GM12878 (cell line): Measurements from ENCODE around the gene PAX4. TPM values are rescaled to one million over a fixed set of nuclear protein-coding genes. Genes with fewer than 3 reads are reported as not detected.

ENCODE experiments used
- BCL3 ChIP-seq: IDR thresholded peaks from 2 replicates; pipeline ENCODE4 v1.6.1; 2011; ENCODE audit warnings: borderline replicate concordance, low read depth, mild to moderate bottlenecking, moderate library complexity, low read length; ENCODE audit not compliant: insufficient read depth, poor library complexity, severe bottlenecking
- BHLHE40 ChIP-seq, 2 experiments: fragments of 450-650 bp in 1 of 2; IDR thresholded peaks; 2 replicates each; pipeline ENCODE4 v1.6.1; 2011 to 2017; ENCODE audit warnings: low read depth in 2 of 2, borderline replicate concordance in 1 of 2, improper control_type of control experiment in 1 of 2, low read length in 1 of 2, mild to moderate bottlenecking in 1 of 2
- CHD4 ChIP-seq: fragments of 200-600 bp; sonication (generic); IDR thresholded peaks from 2 replicates; pipeline ENCODE4 v1.6.1; 2016; ENCODE audit warnings: mild to moderate bottlenecking
- CREM ChIP-seq: IDR thresholded peaks from 2 replicates; pipeline ENCODE4 v1.6.1; 2014; ENCODE audit warnings: antibody characterized with exemption, low read depth
- HCFC1 ChIP-seq: fragments of 150-350 bp; IDR thresholded peaks from 2 replicates; pipeline ENCODE4 v1.6.1; 2014; ENCODE audit warnings: low read length
- HDAC6 ChIP-seq: fragments of 200-600 bp; sonication (generic); IDR thresholded peaks from one replicate; pipeline ENCODE4 v1.8.0; 2017; ENCODE audit warnings: antibody characterized with exemption; ENCODE audit not compliant: unreplicated experiment
- IRF5 ChIP-seq: fragments of 450-650 bp; IDR thresholded peaks from 2 replicates; pipeline ENCODE4 v1.6.1; 2017; ENCODE audit warnings: borderline replicate concordance
- KLF5 ChIP-seq: fragments of 450-650 bp; IDR thresholded peaks from 2 replicates; pipeline ENCODE4 v1.6.1; 2014; ENCODE audit warnings: mild to moderate bottlenecking; ENCODE audit not compliant: partially characterized antibody
- MAX ChIP-seq: IDR thresholded peaks from 2 replicates; pipeline ENCODE4 v1.6.1; 2012; ENCODE audit warnings: low read depth, low read length, improper control_type of control experiment
- MEF2A ChIP-seq: IDR thresholded peaks from 2 replicates; pipeline ENCODE4 v1.6.1; 2011; ENCODE audit warnings: low read depth, mild to moderate bottlenecking, low read length, moderate library complexity; ENCODE audit not compliant: insufficient read depth
- NR2F1 ChIP-seq: fragments of 450-650 bp; conservative IDR thresholded peaks from 2 replicates; pipeline ENCODE4 v1.6.1; 2017; ENCODE audit warnings: mild to moderate bottlenecking
- PAX8 ChIP-seq: fragments of 450-650 bp; IDR thresholded peaks from 2 replicates; pipeline ENCODE4 v1.6.1; 2017; ENCODE audit warnings: mild to moderate bottlenecking, moderate library complexity
- SRF ChIP-seq, 2 experiments: IDR thresholded peaks; 2 replicates each; pipeline ENCODE4 v1.6.1; 2011; ENCODE audit warnings: low read depth in 2 of 2, low read length in 2 of 2, mild to moderate bottlenecking in 1 of 2, moderate library complexity in 1 of 2
- SUZ12 ChIP-seq: fragments of 200-600 bp; sonication (generic); IDR thresholded peaks from one replicate; pipeline ENCODE4 v1.6.1; 2018; ENCODE audit warnings: antibody characterized with exemption, mild to moderate bottlenecking; ENCODE audit not compliant: unreplicated experiment
- TAF1 ChIP-seq: IDR thresholded peaks from 2 replicates; pipeline ENCODE4 v1.6.1; 2011; ENCODE audit warnings: mild to moderate bottlenecking, low read depth, low read length, borderline replicate concordance
- TBL1XR1 ChIP-seq: IDR thresholded peaks from 2 replicates; pipeline ENCODE4 v1.6.1; 2012; ENCODE audit warnings: low read depth, low read length, improper control_type of control experiment
- USF1 ChIP-seq: IDR thresholded peaks from 2 replicates; pipeline ENCODE4 v1.6.1; 2011; ENCODE audit warnings: borderline replicate concordance, low read depth, mild to moderate bottlenecking, moderate library complexity, mixed read lengths, low read length; ENCODE audit not compliant: insufficient read depth; ENCODE audit errors: extremely low read length
- ZBED1 ChIP-seq: IDR thresholded peaks from 2 replicates; pipeline ENCODE4 v1.6.1; 2016; ENCODE audit warnings: borderline replicate concordance
- ZNF24 ChIP-seq: fragments of 450-650 bp; IDR thresholded peaks from 2 replicates; pipeline ENCODE4 v1.6.1; 2017; ENCODE audit warnings: antibody characterized with exemption, mild to moderate bottlenecking
- polyA plus RNA-seq, 11 experiments: library from polyadenylated mRNA; depleted of rRNA in 4 of 11; unstranded in 6 of 11; stranded (reverse) in 5 of 11; fragments of >200 nt; fragmentation: Nextera tagmentation in 4 of 11; fragmentation: Illumina TruSeq in 1 of 11; extraction: Ambion mirVana in 4 of 11; extraction: Trizol in 1 of 11; gene quantifications; 1 replicate in 1 of 11; 2 replicates in 10 of 11; pipeline versions ENCODE4 v1.2.1 to v1.2.3, GENCODE V29; 2011 to 2016; ENCODE audit warnings: inconsistent platforms in 2 of 11, missing spikeins in 2 of 11, low read depth in 1 of 11
- total RNA-seq, 4 experiments: library from RNA; depleted of rRNA in 3 of 4; stranded (reverse); fragments of >200 nt in 3 of 4; fragmentation: Illumina TruSeq in 1 of 4; extraction: Trizol in 1 of 4; gene quantifications; 2 replicates each; pipeline versions ENCODE4 v1.2.1 to v1.2.3, GENCODE V29; 2013 to 2021
- TF ChIP-seq, protein P1 (sequence below): fragments of 450-650 bp; IDR thresholded peaks from 2 replicates; pipeline ENCODE4 v1.6.1; 2014; ENCODE audit warnings: mild to moderate bottlenecking
- TF ChIP-seq, protein P2 (sequence below): fragments of 450-650 bp; IDR thresholded peaks from 2 replicates; pipeline ENCODE4 v1.6.1; 2018; ENCODE audit warnings: borderline replicate concordance, mild to moderate bottlenecking; ENCODE audit not compliant: partially characterized antibody

PAX4 gene
- total and polyA plus RNA-seq, 10 of the 15 experiments (the other 5 are each of a cell fraction or from before 2014, with no cell fraction given): 0.27 TPM; not detected in 9

GRCh38 chr7:127585044-127585953 lies 32.6 kb downstream of the PAX4 start, which contains the start of gene GCC1 (continued):
- TF ChIP-seq, protein P1, sequence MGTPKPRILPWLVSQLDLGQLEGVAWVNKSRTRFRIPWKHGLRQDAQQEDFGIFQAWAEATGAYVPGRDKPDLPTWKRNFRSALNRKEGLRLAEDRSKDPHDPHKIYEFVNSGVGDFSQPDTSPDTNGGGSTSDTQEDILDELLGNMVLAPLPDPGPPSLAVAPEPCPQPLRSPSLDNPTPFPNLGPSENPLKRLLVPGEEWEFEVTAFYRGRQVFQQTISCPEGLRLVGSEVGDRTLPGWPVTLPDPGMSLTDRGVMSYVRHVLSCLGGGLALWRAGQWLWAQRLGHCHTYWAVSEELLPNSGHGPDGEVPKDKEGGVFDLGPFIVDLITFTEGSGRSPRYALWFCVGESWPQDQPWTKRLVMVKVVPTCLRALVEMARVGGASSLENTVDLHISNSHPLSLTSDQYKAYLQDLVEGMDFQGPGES: no peak
- TF ChIP-seq ZBED1: no peak
- no peak for TF ChIP-seq MEF2A
- peak; percentile 41; the same call in 1 of the 2 replicates for TF ChIP-seq MAX
- no peak for TF ChIP-seq CHD4
- TF ChIP-seq TAF1: peak; percentile 69; the same call in 1 of the 2 replicates
- TF ChIP-seq HCFC1: peak; percentile 43
- 0 out of 4 replicates have a peak, but pooled peaks of 1 of the 2 experiments have one; percentile 27 for TF ChIP-seq SRF (IDR thresholded peaks at IDR 0.05; ENCODE audit: low read depth in 2 of 2, low read length in 2 of 2)
- TF ChIP-seq NR2F1: 0 out of 2 replicates have a peak, but pooled peaks have one; percentile 11
- peak; percentile 13 to 54; a peak in 1 of 4 replicates for TF ChIP-seq BHLHE40 (IDR thresholded peaks at IDR 0.05; ENCODE audit: borderline replicate concordance in 1 of 2, low read depth in 2 of 2, low read length in 1 of 2)
- no peak for TF ChIP-seq IRF5
- TF ChIP-seq KLF5: no peak
- TF ChIP-seq, protein P2, sequence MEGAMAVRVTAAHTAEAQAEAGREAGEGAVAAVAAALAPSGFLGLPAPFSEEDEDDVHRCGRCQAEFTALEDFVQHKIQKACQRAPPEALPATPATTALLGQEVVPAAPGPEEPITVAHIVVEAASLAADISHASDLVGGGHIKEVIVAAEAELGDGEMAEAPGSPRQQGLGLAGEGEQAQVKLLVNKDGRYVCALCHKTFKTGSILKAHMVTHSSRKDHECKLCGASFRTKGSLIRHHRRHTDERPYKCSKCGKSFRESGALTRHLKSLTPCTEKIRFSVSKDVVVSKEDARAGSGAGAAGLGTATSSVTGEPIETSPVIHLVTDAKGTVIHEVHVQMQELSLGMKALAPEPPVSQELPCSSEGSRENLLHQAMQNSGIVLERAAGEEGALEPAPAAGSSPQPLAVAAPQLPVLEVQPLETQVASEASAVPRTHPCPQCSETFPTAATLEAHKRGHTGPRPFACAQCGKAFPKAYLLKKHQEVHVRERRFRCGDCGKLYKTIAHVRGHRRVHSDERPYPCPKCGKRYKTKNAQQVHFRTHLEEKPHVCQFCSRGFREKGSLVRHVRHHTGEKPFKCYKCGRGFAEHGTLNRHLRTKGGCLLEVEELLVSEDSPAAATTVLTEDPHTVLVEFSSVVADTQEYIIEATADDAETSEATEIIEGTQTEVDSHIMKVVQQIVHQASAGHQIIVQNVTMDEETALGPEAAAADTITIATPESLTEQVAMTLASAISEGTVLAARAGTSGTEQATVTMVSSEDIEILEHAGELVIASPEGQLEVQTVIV: peak; percentile 81
- TF ChIP-seq USF1: no peak
- no peak for TF ChIP-seq BCL3
- TF ChIP-seq PAX8: no peak
- TF ChIP-seq SUZ12: no peak
- no peak for TF ChIP-seq TBL1XR1
- TF ChIP-seq HDAC6: peak; percentile 78
- no peak for TF ChIP-seq ZNF24
- peak; percentile 98 for TF ChIP-seq CREM
